ENCODE results near the gene KRTAP10-12.

Gene KRTAP10-12

DNA sequence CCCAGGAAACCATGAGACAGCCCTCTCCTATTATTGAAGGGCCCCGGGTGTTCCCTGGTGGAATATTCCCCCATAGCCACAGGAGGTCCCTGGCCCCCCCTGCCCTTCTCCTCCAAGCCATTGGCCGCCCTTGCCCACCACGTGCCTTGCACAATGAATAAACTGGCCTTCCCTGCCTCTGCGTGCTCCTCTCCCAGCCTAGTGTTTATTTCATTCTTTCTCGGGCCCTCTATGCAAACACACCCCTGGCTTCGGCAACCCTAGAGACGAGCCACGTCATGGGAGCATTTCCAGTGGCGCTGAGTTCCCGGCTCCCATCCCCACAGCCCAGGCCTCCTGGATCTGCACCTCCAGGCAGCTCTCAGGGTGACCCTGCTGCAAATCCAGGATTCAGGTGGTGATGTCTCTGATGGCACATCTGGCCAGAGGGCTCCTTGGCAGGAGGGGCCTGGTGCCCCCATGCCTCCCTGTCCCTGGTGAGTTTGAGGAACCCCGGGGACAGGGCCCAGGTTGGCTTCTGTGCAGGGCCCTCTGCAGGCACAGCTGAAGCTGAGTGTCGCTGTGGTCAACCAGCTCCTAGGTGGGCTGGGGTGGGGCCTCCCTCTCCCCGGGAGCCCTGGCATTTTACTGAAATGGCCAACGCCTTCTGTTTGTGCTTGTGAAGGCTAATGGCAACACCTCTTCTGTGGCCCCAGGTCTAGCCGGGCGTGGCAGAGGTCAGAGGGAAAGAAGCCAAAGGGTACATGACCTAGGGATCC lies 6.2 kb downstream of the KRTAP10-12 start:
- TF ChIP-seq, protein P1, sequence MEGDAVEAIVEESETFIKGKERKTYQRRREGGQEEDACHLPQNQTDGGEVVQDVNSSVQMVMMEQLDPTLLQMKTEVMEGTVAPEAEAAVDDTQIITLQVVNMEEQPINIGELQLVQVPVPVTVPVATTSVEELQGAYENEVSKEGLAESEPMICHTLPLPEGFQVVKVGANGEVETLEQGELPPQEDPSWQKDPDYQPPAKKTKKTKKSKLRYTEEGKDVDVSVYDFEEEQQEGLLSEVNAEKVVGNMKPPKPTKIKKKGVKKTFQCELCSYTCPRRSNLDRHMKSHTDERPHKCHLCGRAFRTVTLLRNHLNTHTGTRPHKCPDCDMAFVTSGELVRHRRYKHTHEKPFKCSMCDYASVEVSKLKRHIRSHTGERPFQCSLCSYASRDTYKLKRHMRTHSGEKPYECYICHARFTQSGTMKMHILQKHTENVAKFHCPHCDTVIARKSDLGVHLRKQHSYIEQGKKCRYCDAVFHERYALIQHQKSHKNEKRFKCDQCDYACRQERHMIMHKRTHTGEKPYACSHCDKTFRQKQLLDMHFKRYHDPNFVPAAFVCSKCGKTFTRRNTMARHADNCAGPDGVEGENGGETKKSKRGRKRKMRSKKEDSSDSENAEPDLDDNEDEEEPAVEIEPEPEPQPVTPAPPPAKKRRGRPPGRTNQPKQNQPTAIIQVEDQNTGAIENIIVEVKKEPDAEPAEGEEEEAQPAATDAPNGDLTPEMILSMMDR (IDR thresholded peaks at IDR 0.05; ENCODE audit: insufficient read depth, low read length, poor library complexity, severe bottlenecking), result no peak
- peaks cover 3% of the 10 kb centered on the region; the same call in 1 of the 2 replicates for H3K27me3 ChIP-seq (replicated peaks; ENCODE audit: control insufficient read depth, insufficient read depth, low read length)
- no peak overlapping the region for H3K4me3 ChIP-seq (replicated peaks; ENCODE audit: low read depth, low read length)
- DNase-seq (ENCODE audit: extremely low read depth, insufficient read length), result no peak
- H3K36me3 ChIP-seq (ENCODE audit: control insufficient read depth, insufficient read depth, low read length), result no peaks in the 10 kb centered on the region

DNA sequence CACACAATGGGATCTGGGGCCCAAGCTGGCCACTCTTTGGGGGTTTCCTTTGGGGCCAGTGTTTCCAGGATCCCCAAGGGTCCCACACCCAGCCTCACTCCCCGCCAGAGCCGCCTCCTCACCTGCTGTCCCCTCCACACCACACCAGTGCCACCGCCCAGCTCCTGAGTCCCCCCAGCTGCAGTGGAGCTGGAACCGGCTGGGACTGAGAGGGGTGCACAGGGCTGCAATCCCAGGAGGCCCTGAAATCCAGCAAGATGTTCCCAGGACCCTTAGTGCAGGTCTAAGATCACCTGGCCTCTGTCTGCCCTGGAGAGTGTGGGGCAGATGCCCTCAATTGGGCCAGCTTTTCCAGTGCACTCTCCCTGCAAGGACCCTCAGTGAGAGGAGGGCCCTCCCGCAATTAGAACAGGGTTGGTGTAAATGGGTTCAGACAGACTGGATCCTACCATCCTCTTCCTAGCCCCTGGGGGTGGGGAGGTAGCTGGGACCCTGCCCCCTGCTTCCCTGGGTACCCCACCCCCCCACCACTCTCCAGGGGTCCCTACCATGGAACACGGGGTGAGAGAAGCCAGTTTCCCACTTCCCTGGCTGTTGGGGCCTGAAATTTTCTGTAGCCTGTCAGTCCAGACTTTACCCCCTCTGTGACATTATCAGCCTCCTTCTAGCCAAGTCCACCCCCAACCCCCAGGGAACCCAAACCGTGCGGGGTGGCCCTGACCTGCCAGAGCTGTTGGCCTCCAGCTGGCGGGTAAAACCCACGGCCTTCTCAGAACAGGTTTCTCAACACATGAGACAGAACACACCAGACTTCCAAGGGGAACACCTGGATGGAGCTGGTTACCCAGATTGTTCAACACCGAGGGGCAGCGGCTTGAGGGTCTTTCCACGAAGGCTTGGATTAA lies 7.0 kb downstream of the KRTAP10-12 start:
- H3K27me3 ChIP-seq (replicated peaks; ENCODE audit: control insufficient read depth, insufficient read depth, low read length), result peaks cover 5% of the 10 kb centered on the region; the same call in 1 of the 2 replicates
- no peak overlapping the region for H3K4me3 ChIP-seq (replicated peaks; ENCODE audit: low read depth, low read length)
- H3K36me3 ChIP-seq (ENCODE audit: control insufficient read depth, insufficient read depth, low read length), result no peaks in the 10 kb centered on the region
- DNase-seq (ENCODE audit: extremely low read depth, insufficient read length), result no peak
- TF ChIP-seq, protein P1 (IDR thresholded peaks at IDR 0.05; ENCODE audit: insufficient read depth, low read length, poor library complexity, severe bottlenecking), result no peak

DNA sequence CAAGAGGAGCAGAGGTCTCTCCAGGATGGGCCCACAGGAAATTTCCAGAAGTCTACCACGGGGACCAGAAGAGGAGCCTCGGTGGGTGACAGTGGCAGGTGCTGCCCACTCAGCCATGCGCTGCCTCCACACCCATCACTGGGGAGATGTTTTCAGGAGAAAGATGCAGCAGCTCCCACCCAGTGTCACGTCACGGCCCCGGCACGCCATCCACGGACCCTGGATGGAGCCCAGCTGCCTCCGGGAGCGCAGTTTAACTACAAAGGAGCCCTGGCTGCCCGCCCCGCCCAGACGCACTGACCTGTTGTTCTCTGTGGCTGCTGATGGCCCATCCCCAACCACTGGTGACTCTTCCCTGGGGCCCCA lies 7.6 kb downstream of the KRTAP10-12 start:
- TF ChIP-seq, protein P1 (IDR thresholded peaks at IDR 0.05; ENCODE audit: insufficient read depth, low read length, poor library complexity, severe bottlenecking), result no peak
- H3K4me3 ChIP-seq (replicated peaks; ENCODE audit: low read depth, low read length), result no peak overlapping the region
- H3K36me3 ChIP-seq (ENCODE audit: control insufficient read depth, insufficient read depth, low read length), result no peaks in the 10 kb centered on the region
- DNase-seq (ENCODE audit: extremely low read depth, insufficient read length), result no peak
- H3K27me3 ChIP-seq (replicated peaks; ENCODE audit: control insufficient read depth, insufficient read depth, low read length), result peaks cover 5% of the 10 kb centered on the region; the same call in 1 of the 2 replicates

DNA sequence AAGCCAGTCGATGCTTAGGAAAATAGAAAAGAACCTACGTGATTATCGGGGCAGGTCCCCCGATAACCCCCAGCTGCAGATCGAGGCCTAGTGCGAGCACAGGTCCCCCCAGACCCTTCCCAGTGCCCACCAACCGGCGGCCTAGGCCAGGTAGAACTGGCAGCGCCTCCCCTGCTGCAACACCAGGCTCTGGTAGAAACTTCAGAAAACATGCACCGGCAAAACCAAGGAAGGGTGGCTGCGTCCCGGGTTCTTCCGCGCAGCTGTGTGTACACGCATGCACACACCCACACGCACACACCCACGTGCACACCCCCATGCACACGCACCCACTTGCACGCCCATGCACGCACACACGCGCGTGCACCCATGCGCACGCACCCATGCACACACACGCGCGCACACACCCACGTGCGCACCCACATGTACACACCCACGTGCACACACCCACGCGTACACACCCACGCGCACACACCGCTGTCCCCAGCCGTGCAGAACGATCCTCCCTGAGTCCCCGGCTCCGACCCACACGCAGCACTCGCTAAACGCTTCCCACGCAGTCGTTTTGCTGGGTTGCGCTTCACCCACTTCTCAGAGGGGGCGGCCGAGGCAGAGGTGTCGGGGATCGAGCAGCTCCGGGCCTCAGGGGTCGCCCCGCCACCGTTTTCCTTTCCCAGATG lies 9.2 kb downstream of the KRTAP10-12 start:
- no peak overlapping the region for H3K4me3 ChIP-seq (replicated peaks; ENCODE audit: low read depth, low read length)
- TF ChIP-seq, protein P1 (IDR thresholded peaks at IDR 0.05; ENCODE audit: insufficient read depth, low read length, poor library complexity, severe bottlenecking), result no peak
- H3K27me3 ChIP-seq (replicated peaks; ENCODE audit: control insufficient read depth, insufficient read depth, low read length), result peaks cover 3% of the 10 kb centered on the region; the same call in 1 of the 2 replicates
- no peaks in the 10 kb centered on the region for H3K36me3 ChIP-seq (ENCODE audit: control insufficient read depth, insufficient read depth, low read length)
- no peak for DNase-seq (ENCODE audit: extremely low read depth, insufficient read length)

DNA sequence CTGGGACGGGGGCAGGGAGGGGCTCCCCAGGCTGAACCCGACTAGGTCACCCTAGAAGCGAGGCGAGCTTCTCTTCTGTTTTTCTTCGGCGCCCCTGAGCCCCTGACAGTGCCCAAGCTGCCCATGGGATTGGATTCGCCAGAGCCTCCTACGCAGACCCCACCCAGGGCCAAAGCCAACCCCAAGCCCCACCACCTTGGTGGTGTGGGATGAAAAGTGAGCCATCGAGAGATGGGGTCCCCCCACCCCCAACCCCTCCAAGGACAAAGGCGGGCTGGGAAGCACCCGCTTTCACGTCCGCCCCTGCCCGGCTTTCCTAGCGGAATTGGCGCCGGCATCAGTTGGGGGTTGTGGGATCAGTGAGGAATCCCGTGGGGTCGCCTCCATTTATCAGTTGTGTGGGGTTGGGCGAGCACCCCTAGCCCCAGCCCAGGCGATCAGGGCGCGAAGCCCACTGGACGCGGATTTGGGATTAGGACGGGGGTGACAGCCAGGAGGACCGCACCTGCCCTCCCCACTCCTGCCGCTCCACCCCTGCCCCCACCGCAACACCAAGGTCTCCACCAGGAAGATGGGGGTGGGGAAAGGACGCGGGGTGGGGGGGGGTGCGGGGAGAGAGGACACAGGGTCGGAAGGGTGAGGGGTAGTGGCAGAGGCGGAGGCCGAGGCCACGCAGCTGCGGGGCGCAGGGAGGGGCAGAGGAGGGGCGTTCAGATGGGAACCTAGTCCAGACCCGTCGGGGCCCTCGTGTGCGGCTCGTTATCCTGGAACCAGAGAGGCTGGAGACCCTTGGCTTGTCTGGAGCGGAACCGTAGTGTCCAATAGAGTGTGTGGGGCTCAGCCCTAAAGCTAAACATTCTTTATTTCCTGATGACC lies 10.0 kb downstream of the KRTAP10-12 start:
- Histone ChIP-seq H3K27me3 (replicated peaks; ENCODE audit: control insufficient read depth, insufficient read depth, low read length) (peaks cover 3% of the 10 kb centered on the region; the same call in 1 of the 2 replicates), H3K4me3 (replicated peaks; ENCODE audit: low read depth, low read length) (no peak overlapping the region), H3K36me3 (ENCODE audit: control insufficient read depth, insufficient read depth, low read length) (no peaks in the 10 kb centered on the region)
- DNase-seq (ENCODE audit: extremely low read depth, insufficient read length), result no peak
- TF ChIP-seq, protein P1 (IDR thresholded peaks at IDR 0.05; ENCODE audit: insufficient read depth, low read length, poor library complexity, severe bottlenecking), result no peak

Measured in GM06990 (cell line).